SJSA1 (cell line): ENCODE results near the gene FAAP20. TPM values are rescaled to one million over a fixed set of nuclear protein-coding genes. Genes with fewer than 3 reads are reported as not detected.

Experiments used
- DNase-seq, 2 experiments: peaks; one replicate each; pipeline ENCODE4 v3.0.0-alpha.2; 2015 to 2020; ENCODE audit warnings: low spot score in 2 of 2, low read depth in 1 of 2
- H3K27ac ChIP-seq: fragments of 250-450 bp; sonication (Bioruptor Pico); 2 replicates; pipeline ENCODE4 v1.5.1; 2020; ENCODE audit warnings: mild to moderate bottlenecking, moderate library complexity
- H3K27me3 ChIP-seq: fragments of 250-450 bp; sonication (Bioruptor Pico); replicated peaks from 2 replicates; pipeline ENCODE4 v1.5.1; 2020; ENCODE audit warnings: mild to moderate bottlenecking, moderate library complexity
- H3K36me3 ChIP-seq: fragments of 250-450 bp; sonication (Bioruptor Pico); 2 replicates; pipeline ENCODE4 v1.5.1; 2020; ENCODE audit warnings: mild to moderate bottlenecking
- H3K4me1 ChIP-seq: fragments of 250-450 bp; sonication (Bioruptor Pico); replicated peaks from 2 replicates; pipeline ENCODE4 v1.6.1; 2021; ENCODE audit warnings: mild to moderate bottlenecking
- H3K4me3 ChIP-seq: fragments of 250-450 bp; sonication (Bioruptor Pico); 2 replicates; pipeline ENCODE4 v1.5.1; 2020; ENCODE audit warnings: mild to moderate bottlenecking
- H3K9me3 ChIP-seq: fragments of 250-450 bp; sonication (Bioruptor Pico); replicated peaks from 2 replicates; pipeline ENCODE4 v1.5.1; 2020; ENCODE audit warnings: mild to moderate bottlenecking
- total RNA-seq: library from RNA; depleted of rRNA; stranded (reverse); fragments of >200 nt; shearing (Covaris generic); gene quantifications from 2 replicates; pipeline ENCODE4 v1.2.3, GENCODE V29; 2014

FAAP20 gene
- total RNA-seq, 1 experiment from 2014 or later = 39.2 TPM

DNA sequence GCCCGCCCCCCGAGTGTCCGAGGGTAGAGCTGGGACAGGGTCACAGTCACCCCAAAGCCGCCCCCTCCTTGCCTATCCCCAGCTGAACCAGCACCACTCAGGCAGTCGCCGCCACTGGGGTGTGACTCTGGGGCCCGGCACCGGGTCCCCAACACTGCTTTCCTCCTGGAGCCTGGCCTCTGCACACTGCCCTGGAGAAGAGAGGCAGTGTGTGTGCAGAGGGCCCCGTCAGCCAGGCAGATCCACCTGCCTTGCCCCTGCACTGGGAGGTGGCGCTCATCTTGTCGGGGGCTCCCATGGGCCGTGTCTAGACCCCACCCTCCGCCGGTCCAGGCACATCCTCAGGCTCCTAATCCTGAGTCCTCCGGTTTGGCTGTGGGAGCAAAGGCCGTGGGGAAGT lies 15.7 kb downstream of the FAAP20 start:
- Histone ChIP-seq H3K27me3 (no peaks in the 10 kb centered on the region), H3K27ac (no peak overlapping the region), H3K36me3 (no peaks in the 10 kb centered on the region), H3K4me3 (no peak overlapping the region), H3K9me3 (0 out of 2 replicates have a peak, but pooled peaks cover 3% of the 10 kb centered on the region), H3K4me1 (peaks cover 7% of the 10 kb centered on the region)
- DNase-seq = no peak

DNA sequence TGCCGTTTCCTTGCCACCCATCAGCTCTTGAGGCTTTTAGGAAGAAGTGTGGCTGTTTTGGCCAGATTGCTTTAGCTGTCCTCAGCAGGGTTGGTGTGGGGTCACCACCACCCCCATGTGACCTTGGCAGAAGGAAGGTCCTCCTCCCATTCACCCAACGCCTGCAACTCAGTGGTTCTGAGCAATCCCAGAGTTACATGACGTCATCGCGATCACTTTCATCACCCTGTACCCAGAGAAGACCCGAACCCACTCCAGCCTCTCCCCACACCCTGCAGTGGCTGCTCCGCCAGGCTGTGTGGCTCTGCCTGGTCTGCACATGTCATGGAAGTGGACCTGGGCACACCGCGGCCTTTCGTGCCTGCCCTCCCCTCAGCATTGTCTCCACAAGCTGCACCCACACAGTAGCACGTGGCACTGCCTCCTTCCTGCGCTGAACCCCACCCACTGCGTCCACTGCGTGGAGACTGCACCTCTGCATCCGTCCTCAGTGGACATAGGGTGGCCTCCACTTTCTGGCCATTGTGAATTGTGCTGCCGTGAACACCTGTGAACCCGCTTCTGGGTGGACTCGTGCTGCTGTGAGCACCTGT lies 16.5 kb downstream of the FAAP20 start:
- no peak for DNase-seq
- Histone ChIP-seq H3K27ac (no peak overlapping the region), H3K4me3 (no peak overlapping the region), H3K27me3 (no peaks in the 10 kb centered on the region), H3K9me3 (0 out of 2 replicates have a peak, but pooled peaks cover 3% of the 10 kb centered on the region), H3K36me3 (no peaks in the 10 kb centered on the region), H3K4me1 (peaks cover 7% of the 10 kb centered on the region)

GRCh38 chr1:2177541-2177940 lies 17.0 kb downstream of the FAAP20 start:
- Histone ChIP-seq H3K9me3 (0 out of 2 replicates have a peak, but pooled peaks cover 3% of the 10 kb centered on the region), H3K36me3 (no peaks in the 10 kb centered on the region), H3K4me3 (no peak overlapping the region), H3K27ac (no peak overlapping the region), H3K27me3 (no peaks in the 10 kb centered on the region), H3K4me1 (peaks cover 7% of the 10 kb centered on the region)
- DNase-seq = no peak

- peaks cover 7% of the 10 kb centered on the region for H3K4me1 ChIP-seq
These were observed 18.0 kb downstream of the FAAP20 start for GRCh38 chr1:2176615-2177014.

DNA sequence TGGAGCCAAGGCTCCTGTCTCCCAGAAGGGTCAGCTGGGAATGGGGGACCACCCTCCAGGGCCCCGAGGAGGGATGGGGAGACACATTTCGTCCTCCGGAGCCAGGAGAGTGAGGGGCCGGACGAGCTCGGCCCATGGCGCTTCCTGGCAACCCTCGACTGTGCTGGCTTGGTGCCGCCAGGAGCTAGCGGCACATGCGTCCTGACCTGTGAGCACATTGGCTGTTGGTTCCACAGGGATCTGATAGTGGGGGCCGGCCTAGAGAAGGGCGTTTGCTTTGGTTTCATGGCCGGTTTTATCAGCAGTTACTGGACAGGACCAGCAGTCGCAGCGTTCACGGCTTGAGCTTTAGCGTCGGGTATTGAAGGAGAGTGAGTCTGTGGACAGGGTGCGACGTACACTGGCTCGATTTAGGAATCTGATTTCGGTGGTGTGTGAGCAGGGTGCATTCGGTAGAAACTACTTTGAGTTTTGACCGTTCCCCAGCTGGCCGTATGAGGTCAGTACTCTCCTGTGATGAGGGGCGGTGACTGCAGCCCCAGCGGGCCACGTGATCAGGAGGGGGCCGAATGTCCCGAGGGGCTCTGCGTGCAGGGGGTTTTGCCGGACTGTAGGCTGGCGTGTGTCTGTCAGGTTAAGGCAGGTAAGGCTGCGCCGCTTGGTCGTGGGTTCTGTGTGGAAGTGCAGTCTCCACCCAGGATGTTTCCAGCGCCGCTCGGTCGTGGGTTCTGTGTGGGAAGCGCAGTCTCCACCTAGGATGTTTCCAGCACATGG lies 18.7 kb downstream of the FAAP20 start:
- no peak overlapping the region for H3K4me3 ChIP-seq
- no peak for DNase-seq
- H3K36me3 ChIP-seq = no peaks in the 10 kb centered on the region
- H3K9me3 ChIP-seq = 0 out of 2 replicates have a peak, but pooled peaks cover 3% of the 10 kb centered on the region
- peaks cover 7% of the 10 kb centered on the region for H3K4me1 ChIP-seq
- no peak overlapping the region for H3K27ac ChIP-seq
- H3K27me3 ChIP-seq = no peaks in the 10 kb centered on the region

More at GRCh38 chr1:2176615-2177014, 18.0 kb downstream of the FAAP20 start:
- Histone ChIP-seq H3K27ac (no peak overlapping the region), H3K9me3 (0 out of 2 replicates have a peak, but pooled peaks cover 3% of the 10 kb centered on the region), H3K4me3 (no peak overlapping the region), H3K36me3 (no peaks in the 10 kb centered on the region), H3K27me3 (no peaks in the 10 kb centered on the region)
- no peak for DNase-seq

- Histone ChIP-seq H3K4me3 (no peak overlapping the region), H3K9me3 (no peaks in the 10 kb centered on the region), H3K27ac (no peak overlapping the region), H3K27me3 (no peaks in the 10 kb centered on the region), H3K36me3 (no peaks in the 10 kb centered on the region), H3K4me1 (no peaks in the 10 kb centered on the region)
- DNase-seq = no peak
These were observed 19.5 kb downstream of the FAAP20 start for GRCh38 chr1:2175055-2175414.

- no peak overlapping the region for H3K4me3 ChIP-seq
- H3K27ac ChIP-seq = no peak overlapping the region
- DNase-seq = peak; percentile 52 to 64
- H3K27me3 ChIP-seq = no peaks in the 10 kb centered on the region
- no peaks in the 10 kb centered on the region for H3K36me3 ChIP-seq
- H3K4me1 ChIP-seq = no peaks in the 10 kb centered on the region
- H3K9me3 ChIP-seq = no peaks in the 10 kb centered on the region
These were observed 20.1 kb downstream of the FAAP20 start for GRCh38 chr1:2174348-2175054.

DNA sequence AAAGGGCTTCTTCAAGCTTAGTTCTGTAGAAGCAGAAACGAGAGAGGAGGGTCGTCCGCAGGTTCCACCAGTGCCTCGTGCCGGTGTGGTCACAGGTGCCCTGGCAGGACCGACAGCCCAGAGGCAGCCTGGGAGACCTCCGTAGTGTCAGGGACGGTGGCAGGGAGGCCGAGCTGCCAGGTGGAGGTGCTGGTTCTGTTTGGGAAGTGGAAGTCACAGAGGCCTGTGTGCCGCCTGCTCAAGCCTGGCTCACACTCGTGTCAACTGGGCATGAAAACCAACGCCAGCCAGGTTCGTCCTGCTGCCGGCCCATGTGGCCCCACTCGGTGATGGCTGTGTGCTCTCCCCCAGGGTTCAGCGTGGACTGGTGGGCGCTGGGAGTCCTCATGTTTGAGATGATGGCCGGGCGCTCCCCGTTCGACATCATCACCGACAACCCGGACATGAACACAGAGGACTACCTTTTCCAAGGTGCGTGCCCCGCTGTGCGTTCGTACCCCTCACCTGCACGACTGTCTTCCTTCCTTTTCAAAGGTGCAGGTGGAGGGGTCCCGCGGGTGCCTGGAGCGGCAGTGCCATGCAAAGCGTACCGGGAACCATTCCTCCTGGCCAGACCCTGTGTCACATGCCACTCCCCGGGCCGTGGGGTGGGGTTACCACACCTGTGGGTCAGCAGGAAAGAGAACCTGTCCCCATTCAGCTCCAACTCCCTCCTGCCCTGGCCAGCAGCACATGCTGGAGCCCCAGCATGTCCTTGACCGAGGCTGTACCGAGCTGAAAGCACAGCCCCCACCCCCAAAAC lies 20.8 kb downstream of the FAAP20 start:
- Histone ChIP-seq H3K27ac (no peak overlapping the region), H3K27me3 (no peaks in the 10 kb centered on the region), H3K4me1 (no peaks in the 10 kb centered on the region), H3K4me3 (no peak overlapping the region), H3K36me3 (no peaks in the 10 kb centered on the region), H3K9me3 (no peaks in the 10 kb centered on the region)
- DNase-seq = no peak

DNA sequence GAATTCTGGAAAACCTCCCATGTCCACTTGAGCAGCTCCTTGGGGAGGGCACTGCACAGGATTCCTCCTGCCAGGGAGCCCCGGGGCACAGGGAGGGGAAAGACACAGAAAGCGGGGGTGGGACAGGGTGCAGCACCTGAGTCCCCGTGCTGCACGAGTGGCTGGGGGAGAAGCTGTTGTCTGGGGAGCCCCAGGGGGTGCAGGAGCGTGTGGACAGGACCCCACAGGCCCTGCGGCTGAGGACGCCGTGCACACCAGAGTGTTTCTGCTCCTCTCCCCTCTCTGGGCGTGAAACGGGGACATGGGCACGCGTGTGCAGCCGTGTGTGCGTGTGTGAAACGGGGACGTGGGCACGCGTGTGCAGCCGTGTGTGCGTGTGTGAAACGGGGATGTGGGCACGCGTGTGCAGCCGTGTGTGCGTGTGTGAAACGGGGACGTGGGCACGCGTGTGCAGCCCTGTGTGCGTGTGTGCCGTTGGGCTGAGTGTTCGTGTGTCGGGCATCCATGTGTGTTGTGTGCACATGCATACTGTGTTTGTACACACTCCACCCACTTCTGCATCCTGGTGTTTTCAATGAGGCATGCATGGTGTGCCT lies 21.9 kb downstream of the FAAP20 start:
- H3K36me3 ChIP-seq = no peaks in the 10 kb centered on the region
- H3K9me3 ChIP-seq = no peaks in the 10 kb centered on the region
- no peak overlapping the region for H3K4me3 ChIP-seq
- H3K4me1 ChIP-seq = no peaks in the 10 kb centered on the region
- no peak overlapping the region for H3K27ac ChIP-seq
- no peak for DNase-seq
- no peaks in the 10 kb centered on the region for H3K27me3 ChIP-seq

GRCh38 chr1:2172012-2172411 lies 22.6 kb downstream of the FAAP20 start:
- Histone ChIP-seq H3K36me3 (no peaks in the 10 kb centered on the region), H3K4me3 (no peak overlapping the region), H3K27ac (no peak overlapping the region), H3K9me3 (no peaks in the 10 kb centered on the region), H3K4me1 (no peaks in the 10 kb centered on the region), H3K27me3 (no peaks in the 10 kb centered on the region)
- DNase-seq = no peak

DNA sequence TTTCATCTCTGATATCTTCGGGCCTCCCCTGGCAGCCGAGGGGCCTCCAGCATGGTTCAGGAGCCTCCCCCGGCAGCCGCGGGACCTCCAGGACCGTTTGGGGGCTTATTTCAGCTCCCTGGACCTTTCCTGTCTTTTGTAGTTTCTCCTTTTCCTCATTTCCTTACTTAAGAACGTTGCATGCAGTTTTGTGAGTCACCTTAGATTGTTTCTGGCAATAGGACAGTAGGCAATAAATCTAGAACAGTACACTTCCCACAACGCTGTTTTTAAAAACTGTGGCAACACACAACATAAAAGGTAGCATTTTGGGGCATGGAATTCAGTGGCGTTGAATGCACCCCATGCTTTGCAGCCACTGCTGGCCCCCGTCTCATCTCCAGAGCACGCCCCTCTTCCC lies 24.4 kb downstream of the FAAP20 start:
- Histone ChIP-seq H3K27ac (no peak overlapping the region), H3K36me3 (no peaks in the 10 kb centered on the region), H3K4me3 (no peak overlapping the region), H3K9me3 (no peaks in the 10 kb centered on the region), H3K4me1 (no peaks in the 10 kb centered on the region), H3K27me3 (no peaks in the 10 kb centered on the region)
- DNase-seq = no peak

DNA sequence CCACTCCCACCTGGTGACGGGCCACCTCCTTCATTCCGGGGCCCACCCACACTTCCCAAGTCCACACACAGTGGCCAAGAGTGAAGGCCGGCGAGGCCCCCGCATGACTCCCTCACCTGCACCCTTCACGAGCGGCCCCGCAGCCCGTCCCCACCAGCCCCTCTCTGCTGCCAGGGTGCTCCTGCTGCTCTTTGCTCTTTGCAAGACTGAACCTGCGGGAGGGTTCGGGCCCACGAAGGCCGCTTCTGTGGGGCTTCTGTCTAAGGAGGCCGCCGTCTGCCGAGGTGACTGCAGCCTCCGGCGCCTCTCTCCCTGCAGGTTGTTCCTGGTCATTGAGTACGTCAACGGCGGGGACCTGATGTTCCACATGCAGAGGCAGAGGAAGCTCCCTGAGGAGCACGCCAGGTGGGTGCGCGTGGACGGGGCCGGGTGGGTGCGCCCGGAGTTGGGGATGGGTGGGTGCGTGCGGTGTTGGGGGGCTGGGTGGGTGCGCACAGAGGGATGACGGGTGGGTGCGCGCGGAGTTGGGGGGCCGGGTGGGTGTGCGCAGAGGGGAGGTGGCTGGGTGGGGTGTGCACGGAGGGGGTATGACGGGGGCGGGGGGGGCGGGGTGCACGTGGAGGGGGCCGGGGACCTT lies 25.3 kb downstream of the FAAP20 start:
- DNase-seq = no peak
- H3K4me1 ChIP-seq = no peaks in the 10 kb centered on the region

DNA sequence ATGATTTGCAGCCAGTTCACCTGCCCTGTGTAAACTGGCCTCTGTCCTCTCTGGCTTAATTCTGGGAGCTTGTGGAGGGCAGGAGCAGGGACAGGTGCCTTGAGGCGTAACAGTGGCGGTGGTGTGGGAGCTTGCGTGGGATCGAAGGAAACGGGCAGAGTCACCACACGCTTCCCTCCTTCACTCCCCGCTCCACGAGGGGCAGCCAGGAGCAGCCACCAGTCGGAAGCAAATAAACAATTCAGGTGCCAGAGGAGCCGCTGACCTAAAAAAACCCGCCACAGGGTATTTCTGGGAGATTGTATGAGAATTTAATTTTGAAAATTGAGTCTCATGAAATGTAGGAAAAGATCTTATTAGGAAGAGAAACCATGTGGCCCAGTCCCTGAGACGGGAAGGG lies 26.0 kb downstream of the FAAP20 start:
- Histone ChIP-seq H3K27me3 (no peaks in the 10 kb centered on the region), H3K9me3 (no peaks in the 10 kb centered on the region), H3K4me1 (no peaks in the 10 kb centered on the region), H3K27ac (no peak overlapping the region), H3K36me3 (no peaks in the 10 kb centered on the region), H3K4me3 (no peak overlapping the region)
- DNase-seq = no peak

More for the DNA sequence above, 25.3 kb downstream of the FAAP20 start:
- Histone ChIP-seq H3K27ac (no peak overlapping the region), H3K9me3 (no peaks in the 10 kb centered on the region), H3K27me3 (no peaks in the 10 kb centered on the region), H3K4me3 (no peak overlapping the region), H3K36me3 (no peaks in the 10 kb centered on the region)
